ENCODE data around the gene ADARB1. TPM values are rescaled to one million over a fixed set of nuclear protein-coding genes. Genes with fewer than 3 reads are reported as not detected.

Gene ADARB1
- total RNA-seq, 1 experiment from 2014 or later: 14.1 TPM

DNA sequence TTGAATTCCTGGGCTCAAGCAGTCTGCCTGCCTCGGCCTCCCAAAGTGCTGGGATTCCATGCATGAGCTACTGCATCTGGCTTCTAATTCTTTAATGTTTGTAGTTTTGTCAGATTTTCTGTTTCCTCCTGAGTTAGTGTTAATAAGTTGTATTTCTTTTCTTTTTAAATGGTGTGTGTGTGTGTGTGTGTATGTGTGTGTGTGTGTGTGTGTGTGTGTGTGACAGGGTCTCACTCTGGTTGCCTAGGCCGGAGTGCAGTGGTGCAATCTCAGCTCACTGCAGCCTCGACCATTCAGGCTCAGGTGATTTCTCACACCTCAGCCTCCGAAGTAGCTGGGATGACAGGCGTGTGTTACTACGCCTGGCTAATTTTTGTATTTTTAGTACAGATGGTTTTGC lies 50.2 kb downstream of the ADARB1 start:
- H3K27ac ChIP-seq (ENCODE audit: low read length): no peak overlapping the region
- ChIA-PET POLR2A (ENCODE audit: unreplicated experiment) (interaction anchor here (0.6 kb wide), 1 partner anchor 22 kb away, joined by 5 read pairs; no protein-coding TSS in a partner anchor), CTCF (no interaction called here)
- intact Hi-C loops (cut with micrococcal nuclease): loop anchor here (10.0 kb wide), 2 partner anchors 250 to 330 kb away; partner anchors contain the start of gene PTTG1IP
- H3K4me1 ChIP-seq (ENCODE audit: insufficient read depth, low read length): peaks cover 31% of the 10 kb centered on the region
- no peaks in the 10 kb centered on the region for H3F3A ChIP-seq (ENCODE audit: low read length, unreplicated experiment)
- no peak overlapping the region for H2AFZ ChIP-seq (ENCODE audit: low read length)
- H3K79me2 ChIP-seq (ENCODE audit: low read length): no peaks in the 10 kb centered on the region
- DNase-seq (no peak), ATAC-seq (no peak)
- H3K9me3 ChIP-seq (ENCODE audit: low read length): no peaks in the 10 kb centered on the region
- BruUV-seq (replicated peaks): no TSS peak
- no peaks in the 10 kb centered on the region for H3K27me3 ChIP-seq (ENCODE audit: low read length)
- no peak overlapping the region for H3K4me2 ChIP-seq (ENCODE audit: low read length)
- no peaks in the 10 kb centered on the region for H3K9me2 ChIP-seq (replicated peaks; ENCODE audit: low read length)
- no peak overlapping the region for H3K4me3 ChIP-seq (ENCODE audit: low read length)
- TF ChIP-seq, protein P1, sequence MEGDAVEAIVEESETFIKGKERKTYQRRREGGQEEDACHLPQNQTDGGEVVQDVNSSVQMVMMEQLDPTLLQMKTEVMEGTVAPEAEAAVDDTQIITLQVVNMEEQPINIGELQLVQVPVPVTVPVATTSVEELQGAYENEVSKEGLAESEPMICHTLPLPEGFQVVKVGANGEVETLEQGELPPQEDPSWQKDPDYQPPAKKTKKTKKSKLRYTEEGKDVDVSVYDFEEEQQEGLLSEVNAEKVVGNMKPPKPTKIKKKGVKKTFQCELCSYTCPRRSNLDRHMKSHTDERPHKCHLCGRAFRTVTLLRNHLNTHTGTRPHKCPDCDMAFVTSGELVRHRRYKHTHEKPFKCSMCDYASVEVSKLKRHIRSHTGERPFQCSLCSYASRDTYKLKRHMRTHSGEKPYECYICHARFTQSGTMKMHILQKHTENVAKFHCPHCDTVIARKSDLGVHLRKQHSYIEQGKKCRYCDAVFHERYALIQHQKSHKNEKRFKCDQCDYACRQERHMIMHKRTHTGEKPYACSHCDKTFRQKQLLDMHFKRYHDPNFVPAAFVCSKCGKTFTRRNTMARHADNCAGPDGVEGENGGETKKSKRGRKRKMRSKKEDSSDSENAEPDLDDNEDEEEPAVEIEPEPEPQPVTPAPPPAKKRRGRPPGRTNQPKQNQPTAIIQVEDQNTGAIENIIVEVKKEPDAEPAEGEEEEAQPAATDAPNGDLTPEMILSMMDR (conservative IDR thresholded peaks at IDR 0.05; ENCODE audit: low read depth, low read length): no peak
- no peak for TF ChIP-seq EZH2phosphoT487 (IDR thresholded peaks at IDR 0.05; ENCODE audit: borderline replicate concordance, low read length)
- no peak for TF ChIP-seq EZH2 (IDR thresholded peaks at IDR 0.05; ENCODE audit: low read length, unreplicated experiment)
- H4K20me1 ChIP-seq (ENCODE audit: low read length): no peaks in the 10 kb centered on the region
- no peak overlapping the region for H3K9ac ChIP-seq (ENCODE audit: low read length)
- no peaks in the 10 kb centered on the region for H3K36me3 ChIP-seq (ENCODE audit: low read depth, low read length)

DNA sequence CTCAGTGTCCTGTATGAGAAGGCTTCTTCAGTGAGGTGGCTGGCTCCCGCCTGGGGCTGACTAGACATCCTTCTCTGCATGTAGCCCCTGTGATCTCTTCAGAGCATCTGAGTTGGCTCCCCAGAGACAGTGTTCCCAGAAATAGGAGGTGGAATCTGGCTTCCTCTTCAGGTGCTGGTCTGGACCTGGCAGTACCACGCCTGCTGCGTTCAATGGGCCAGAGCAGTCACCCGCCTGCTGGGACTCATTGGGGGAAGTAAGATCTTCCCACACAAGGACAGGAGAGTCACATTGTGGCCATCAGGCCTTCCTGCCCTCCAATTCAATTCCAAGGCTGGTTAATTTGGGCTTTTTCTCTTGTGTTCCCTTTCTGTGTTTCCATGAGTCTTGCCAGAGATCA lies 51.0 kb downstream of the ADARB1 start:
- H3K27me3 ChIP-seq (ENCODE audit: low read length): no peaks in the 10 kb centered on the region
- intact Hi-C loops (cut with micrococcal nuclease): loop anchor here (5.0 to 10.0 kb wide), 3 partner anchors 113 to 331 kb away; partner anchors contain the start of gene PTTG1IP
- ChIA-PET CTCF (interaction anchor here (0.6 to 0.8 kb wide), 2 partner anchors 14 to 177 kb away, joined by 4 to 8 read pairs; no protein-coding TSS in a partner anchor), POLR2A (ENCODE audit: unreplicated experiment) (interaction anchor here (0.6 kb wide), 1 partner anchor 22 kb away, joined by 5 read pairs; no protein-coding TSS in a partner anchor)
- no peak for TF ChIP-seq EZH2phosphoT487 (IDR thresholded peaks at IDR 0.05; ENCODE audit: borderline replicate concordance, low read length)
- TF ChIP-seq, protein P1 (conservative IDR thresholded peaks at IDR 0.05; ENCODE audit: low read depth, low read length): no peak
- TF ChIP-seq EZH2 (IDR thresholded peaks at IDR 0.05; ENCODE audit: low read length, unreplicated experiment): no peak
- no peak overlapping the region for H3K9ac ChIP-seq (ENCODE audit: low read length)
- H3K27ac ChIP-seq (ENCODE audit: low read length): no peak overlapping the region
- no peaks in the 10 kb centered on the region for H3K9me2 ChIP-seq (replicated peaks; ENCODE audit: low read length)
- no peak overlapping the region for H2AFZ ChIP-seq (ENCODE audit: low read length)
- no peak for ATAC-seq
- H3K4me3 ChIP-seq (ENCODE audit: low read length): no peak overlapping the region
- BruUV-seq (replicated peaks): no TSS peak
- no peaks in the 10 kb centered on the region for H3K9me3 ChIP-seq (ENCODE audit: low read length)
- H3F3A ChIP-seq (ENCODE audit: low read length, unreplicated experiment): peaks cover 4% of the 10 kb centered on the region
- peaks cover 34% of the 10 kb centered on the region for H3K4me1 ChIP-seq (ENCODE audit: insufficient read depth, low read length)
- DNase-seq: no peak
- no peak overlapping the region for H3K4me2 ChIP-seq (ENCODE audit: low read length)
- H4K20me1 ChIP-seq (ENCODE audit: low read length): no peaks in the 10 kb centered on the region
- no peaks in the 10 kb centered on the region for H3K79me2 ChIP-seq (ENCODE audit: low read length)
- H3K36me3 ChIP-seq (ENCODE audit: low read depth, low read length): no peaks in the 10 kb centered on the region

DNA sequence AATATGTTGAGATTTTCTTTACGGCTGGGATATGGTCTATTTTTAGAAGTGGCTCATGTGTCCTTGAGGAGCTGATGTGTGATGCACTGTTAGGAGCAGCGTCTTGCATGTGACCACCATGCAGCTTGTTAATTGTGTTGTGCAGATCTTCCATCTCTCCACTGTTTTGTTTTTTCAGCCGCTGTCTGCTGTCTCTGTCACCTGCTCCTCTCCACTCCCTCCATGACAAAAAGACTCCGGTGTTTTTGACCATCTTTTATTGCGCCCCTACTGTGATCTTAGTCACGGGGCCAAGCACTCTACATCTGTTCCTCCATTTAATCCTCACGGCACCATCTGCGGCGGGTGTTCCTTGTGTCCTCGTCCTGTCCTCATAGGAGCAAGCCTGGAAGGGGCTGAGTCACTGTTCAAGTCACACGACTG lies 51.8 kb downstream of the ADARB1 start:
- TF ChIP-seq, protein P1 (conservative IDR thresholded peaks at IDR 0.05; ENCODE audit: low read depth, low read length): no peak
- TF ChIP-seq EZH2phosphoT487 (IDR thresholded peaks at IDR 0.05; ENCODE audit: borderline replicate concordance, low read length): no peak
- no peak for TF ChIP-seq EZH2 (IDR thresholded peaks at IDR 0.05; ENCODE audit: low read length, unreplicated experiment)
- no TSS peak for BruUV-seq (replicated peaks)
- ChIA-PET CTCF (interaction anchor here (0.6 to 0.8 kb wide), 2 partner anchors 13 to 178 kb away, joined by 4 to 8 read pairs; no protein-coding TSS in a partner anchor), POLR2A (ENCODE audit: unreplicated experiment) (no interaction called here)
- Histone ChIP-seq H4K20me1 (ENCODE audit: low read length) (no peaks in the 10 kb centered on the region), H3K4me1 (ENCODE audit: insufficient read depth, low read length) (peaks cover 32% of the 10 kb centered on the region), H3K9ac (ENCODE audit: low read length) (no peak overlapping the region), H3K27ac (ENCODE audit: low read length) (no peak overlapping the region), H3K4me3 (ENCODE audit: low read length) (no peak overlapping the region), H3F3A (ENCODE audit: low read length, unreplicated experiment) (peaks cover 4% of the 10 kb centered on the region), H3K36me3 (ENCODE audit: low read depth, low read length) (no peaks in the 10 kb centered on the region), H3K9me2 (replicated peaks; ENCODE audit: low read length) (no peaks in the 10 kb centered on the region), H3K79me2 (ENCODE audit: low read length) (no peaks in the 10 kb centered on the region), H3K4me2 (ENCODE audit: low read length) (no peak overlapping the region), H2AFZ (ENCODE audit: low read length) (no peak overlapping the region), H3K27me3 (ENCODE audit: low read length) (no peaks in the 10 kb centered on the region), H3K9me3 (ENCODE audit: low read length) (no peaks in the 10 kb centered on the region)
- ATAC-seq: no peak
- DNase-seq: no peak
- intact Hi-C loops (cut with micrococcal nuclease): loop anchor here (5.0 to 10.0 kb wide), 3 partner anchors 114 to 331 kb away; partner anchors contain the start of gene PTTG1IP

All from PC-3 (cell line).